CD4-positive, alpha-beta memory T cell (primary cell): ENCODE results near the gene GCNA. TPM values are rescaled to one million over a fixed set of nuclear protein-coding genes. Genes with fewer than 3 reads are reported as not detected.
"Not testable (repeated sequence)": the region's sequence is repeated elsewhere in the genome, so short reads cannot be mapped to it uniquely, and the experiment has no call there.

Experiments used
- CTCF ChIA-PET: fragments of 350-600 bp; sonication (Branson Sonifier 250); formaldehyde crosslinking; loops from one replicate; lab custom pipeline; 2021; ENCODE audit warnings: inconsistent platforms; ENCODE audit not compliant: partially characterized antibody; lab: Charles Lee
- POLR2A ChIA-PET: fragments of 350-600 bp; sonication (Branson Sonifier 250); formaldehyde crosslinking; loops from one replicate; lab custom pipeline; 2021; ENCODE audit not compliant: partially characterized antibody; lab: Charles Lee
- DNase-seq, 5 donors: peaks; one replicate each; pipeline versions ENCODE4 v3.0.0 to v3.0.0-alpha.2; 2020 to 2022; ENCODE audit warnings: mixed read lengths in 1 of 5
- H3K27ac ChIP-seq: one replicate; pipeline ENCODE4 v1.7.0; 2013; ENCODE audit warnings: low read depth, low read length
- H3K27me3 ChIP-seq: 2 replicates; pipeline ENCODE4 v1.7.0; 2013; ENCODE audit warnings: mild to moderate bottlenecking, low read length, moderate library complexity; ENCODE audit not compliant: insufficient read depth
- H3K36me3 ChIP-seq: 2 replicates; pipeline ENCODE4 v1.7.0; 2013; ENCODE audit warnings: mild to moderate bottlenecking, low read length, moderate library complexity; ENCODE audit not compliant: insufficient read depth
- H3K4me1 ChIP-seq: 2 replicates; pipeline ENCODE4 v1.7.0; 2013; ENCODE audit warnings: mild to moderate bottlenecking, low read length, moderate library complexity; ENCODE audit not compliant: insufficient read depth
- H3K4me3 ChIP-seq, 2 donors: one replicate each; pipeline ENCODE4 v1.7.0; 2013; ENCODE audit warnings: low read length in 2 of 2, mild to moderate bottlenecking in 1 of 2
- H3K9me3 ChIP-seq, 2 donors: one replicate each; pipeline ENCODE4 v1.7.0; 2013; ENCODE audit warnings: low read length in 2 of 2, control low read depth in 1 of 2; ENCODE audit not compliant: control insufficient read depth in 1 of 2
- H3K27ac Mint-ChIP-seq, 7 donors: one replicate each; pipeline ENCODE4 v1.8.0; 2020 to 2021; ENCODE audit warnings: mixed read lengths in 7 of 7, mild to moderate bottlenecking in 6 of 7, inconsistent platforms in 3 of 7, moderate library complexity in 3 of 7
- H3K27me3 Mint-ChIP-seq, 2 donors: one replicate each; pipeline ENCODE4 v1.8.0; 2020 to 2021; ENCODE audit warnings: mixed read lengths in 2 of 2
- H3K36me3 Mint-ChIP-seq, 2 donors: one replicate each; pipeline ENCODE4 v1.8.0; 2020 to 2021; ENCODE audit warnings: mixed read lengths in 2 of 2, inconsistent platforms in 1 of 2, mild to moderate bottlenecking in 1 of 2
- H3K4me1 Mint-ChIP-seq, 4 donors: one replicate each; pipeline ENCODE4 v1.8.0; 2020 to 2021; ENCODE audit warnings: mixed read lengths in 4 of 4, mild to moderate bottlenecking in 1 of 4
- H3K4me3 Mint-ChIP-seq, 8 donors: one replicate each; pipeline ENCODE4 v1.8.0; 2020 to 2021; ENCODE audit warnings: mixed read lengths in 8 of 8, mild to moderate bottlenecking in 7 of 8, moderate library complexity in 6 of 8, inconsistent platforms in 3 of 8
- H3K9me3 Mint-ChIP-seq, 8 donors: one replicate each; pipeline ENCODE4 v1.8.0; 2020 to 2021; ENCODE audit warnings: mixed read lengths in 8 of 8, mild to moderate bottlenecking in 5 of 8, inconsistent platforms in 3 of 8, moderate library complexity in 1 of 8
- intact Hi-C: fragments of 100-400 bp; cut with micrococcal nuclease; formaldehyde crosslinking; loops from one replicate; pipeline ENCODE4 v1.15.1; 2023
- polyA plus RNA-seq, 2 donors: library from polyadenylated mRNA; unstranded; fragments of 300-500 nt; fragmentation: Illumina TruSeq; gene quantifications; one replicate each; pipeline ENCODE4 v1.2.3, GENCODE V29; 2021
- total RNA-seq, 2 experiments: library from RNA; stranded (reverse); gene quantifications; one replicate each; pipeline ENCODE4 v1.2.3, GENCODE V29; 2021

Gene GCNA
- total and polyA plus RNA-seq, 4 experiments from 2014 or later: 0.40 to 11.4 (median 10.2) TPM; not detected in 1

GRCh38 chrX:71640002-71640401 lies 61.8 kb downstream of the GCNA start:
- ChIA-PET CTCF (interaction anchor here (1.2 to 1.8 kb wide), 2 partner anchors 17 to 55 kb away, joined by 3 to 6 read pairs; no protein-coding TSS in a partner anchor), POLR2A (interaction anchor here (5.8 kb wide), 1 partner anchor 23 kb away, joined by 63 read pairs; the partner anchor contains the start of gene CXCR3)
- H3K27ac Mint-ChIP-seq: no peak overlapping the region
- no peak overlapping the region for H3K4me3 Mint-ChIP-seq
- H3K36me3 ChIP-seq: no peaks in the 10 kb centered on the region
- H3K27me3 Mint-ChIP-seq: no peaks in the 10 kb centered on the region
- H3K9me3 ChIP-seq: no peaks in the 10 kb centered on the region
- no peaks in the 10 kb centered on the region for H3K9me3 Mint-ChIP-seq
- no peak overlapping the region for H3K4me3 ChIP-seq
- H3K36me3 Mint-ChIP-seq: no peaks in the 10 kb centered on the region
- DNase-seq: peak in 3 of 5 donors; percentile 37 to 56 (median 50)
- intact Hi-C loops: no loop called here
- H3K27ac ChIP-seq: no peak overlapping the region
- no peaks in the 10 kb centered on the region for H3K27me3 ChIP-seq
- H3K4me1 Mint-ChIP-seq: peaks cover 8 to 19% (median 15%) of the 10 kb centered on the region in 4 donors
- peaks cover 42% of the 10 kb centered on the region for H3K4me1 ChIP-seq

DNA sequence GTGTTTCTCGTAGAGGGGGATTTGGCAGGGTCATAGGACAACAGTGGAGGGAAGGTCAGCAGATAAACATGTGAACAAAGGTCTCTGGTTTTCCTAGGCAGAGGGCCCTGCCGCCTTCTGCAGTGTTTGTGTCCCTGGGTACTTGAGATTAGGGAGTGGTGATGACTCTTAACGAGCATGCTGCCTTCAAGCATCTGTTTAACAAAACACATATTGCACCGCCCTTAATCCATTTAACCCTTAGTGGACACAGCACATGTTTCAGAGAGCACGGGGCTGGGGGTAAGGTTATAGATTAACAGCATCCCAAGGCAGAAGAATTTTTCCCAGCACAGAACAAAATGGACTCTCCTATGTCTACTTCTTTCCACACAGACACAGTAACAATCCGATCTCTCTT lies 66.2 kb downstream of the GCNA start:
- DNase-seq, H3K36me3 Mint-ChIP-seq, H3K27me3 Mint-ChIP-seq, H3K27ac ChIP-seq, H3K9me3 Mint-ChIP-seq, H3K36me3 ChIP-seq, H3K9me3 ChIP-seq, H3K4me3 ChIP-seq, H3K4me3 Mint-ChIP-seq, H3K27ac Mint-ChIP-seq, intact Hi-C loops, POLR2A ChIA-PET, H3K27me3 ChIP-seq: not testable (repeated sequence)
- H3K4me1 Mint-ChIP-seq: peaks cover 4 to 10% (median 7%) of the 10 kb centered on the region in 4 donors
- CTCF ChIA-PET: interaction anchor here (0.9 kb wide), 1 partner anchor 8 kb away, joined by 3 read pairs; no protein-coding TSS in a partner anchor
- H3K4me1 ChIP-seq: peaks cover 10% of the 10 kb centered on the region

DNA sequence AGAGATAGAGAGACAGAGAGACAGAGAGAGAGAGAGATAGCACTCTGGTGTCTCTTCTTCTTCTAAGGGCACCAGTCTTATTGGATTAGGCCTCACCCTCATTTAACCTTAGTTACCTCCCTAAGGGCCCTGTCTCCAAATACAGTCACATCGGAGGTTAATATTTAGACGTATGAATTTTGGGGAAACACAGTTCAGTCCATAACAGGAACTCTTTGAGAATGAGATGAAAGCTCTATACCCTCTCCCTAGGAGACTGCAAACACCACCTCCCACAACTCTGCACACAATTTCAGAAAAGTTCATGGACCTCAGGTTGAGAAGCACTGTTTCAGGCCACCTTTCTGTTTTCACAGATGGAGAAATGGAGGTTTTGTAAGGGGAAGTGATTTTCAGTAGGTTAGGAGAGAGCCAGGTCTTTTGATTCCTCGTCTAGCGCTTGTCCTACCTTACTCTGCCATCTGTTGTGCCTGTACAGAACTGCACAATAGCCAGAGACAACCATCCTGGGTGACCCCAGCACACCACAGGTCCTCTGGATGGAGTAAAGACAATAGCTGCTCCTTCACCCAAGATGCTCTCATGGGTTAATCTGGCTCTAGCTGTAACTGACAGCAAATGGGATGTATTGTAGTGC lies 72.2 kb downstream of the GCNA start:
- Histone ChIP-seq H3K36me3 (no peaks in the 10 kb centered on the region), H3K27ac (no peak overlapping the region), H3K4me1 (peaks cover 8% of the 10 kb centered on the region), H3K4me3 (no peak overlapping the region), H3K9me3 (no peaks in the 10 kb centered on the region), H3K27me3 (no peaks in the 10 kb centered on the region)
- POLR2A ChIA-PET: interaction anchor here (1.0 to 2.1 kb wide), 4 partner anchors 13 to 35 kb away, joined by 3 to 8 read pairs (median 6); no protein-coding TSS in a partner anchor
- CTCF ChIA-PET: interaction anchor here (0.6 to 3.7 kb wide), 8 partner anchors 12 to 84 kb away, joined by 3 to 31 read pairs (median 4); partner anchors contain the start of gene CXCR3
- no peaks in the 10 kb centered on the region for H3K9me3 Mint-ChIP-seq
- peak in 4 of 5 donors; percentile 33 to 42 (median 41) for DNase-seq
- peak overlapping the region in 6 of 7 donors; percentile 10 to 70 (median 36) for H3K27ac Mint-ChIP-seq
- intact Hi-C loops: loop anchor here (1.0 to 5.0 kb wide), 6 partner anchors 35 to 678 kb away; partner anchors contain the start of gene TAF1
- no peaks in the 10 kb centered on the region for H3K27me3 Mint-ChIP-seq
- H3K36me3 Mint-ChIP-seq: no peaks in the 10 kb centered on the region
- H3K4me3 Mint-ChIP-seq: no peak overlapping the region
- peaks cover 4 to 14% (median 11%) of the 10 kb centered on the region in 4 donors for H3K4me1 Mint-ChIP-seq

DNA sequence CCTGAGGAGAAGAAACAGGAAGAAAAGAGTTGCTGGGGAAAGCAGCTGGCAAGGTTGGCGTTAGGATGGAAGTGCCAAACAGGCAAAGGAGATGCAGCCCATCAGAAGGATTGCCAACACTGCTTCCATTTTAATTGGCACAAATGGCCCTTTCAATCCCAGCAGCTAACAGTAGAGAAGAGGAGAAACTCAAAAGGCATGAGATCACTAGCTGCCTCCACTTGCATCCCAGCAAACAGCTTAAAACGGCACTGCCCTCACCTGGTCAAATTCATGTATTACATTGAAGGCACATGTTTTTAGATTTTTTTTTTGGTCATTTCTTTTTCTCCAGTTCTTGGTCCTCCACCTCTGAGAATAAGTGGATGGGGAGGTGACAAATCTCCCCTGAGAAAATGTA lies 74.2 kb downstream of the GCNA start:
- Histone ChIP-seq H3K4me3 (no peak overlapping the region), H3K27ac (no peak overlapping the region), H3K9me3 (no peaks in the 10 kb centered on the region), H3K27me3 (no peaks in the 10 kb centered on the region), H3K36me3 (no peaks in the 10 kb centered on the region), H3K4me1 (peaks cover 8% of the 10 kb centered on the region)
- Mint-ChIP-seq H3K27me3 (no peaks in the 10 kb centered on the region), H3K36me3 (no peaks in the 10 kb centered on the region), H3K4me1 (peaks cover 3 to 14% (median 11%) of the 10 kb centered on the region in 4 donors), H3K4me3 (no peak overlapping the region), H3K9me3 (no peaks in the 10 kb centered on the region), H3K27ac (peak overlapping the region in 2 of 7 donors; percentile 48 to 57)
- intact Hi-C loops: loop anchor here (2.0 to 5.0 kb wide), 6 partner anchors 44 to 680 kb away; partner anchors contain the start of gene TAF1
- POLR2A ChIA-PET: interaction anchor here (0.6 to 1.6 kb wide), 5 partner anchors 30 to 441 kb away, joined by 3 to 6 read pairs (median 4); no protein-coding TSS in a partner anchor
- CTCF ChIA-PET: interaction anchor here (0.6 to 3.7 kb wide), 17 partner anchors 9 to 222 kb away, joined by 3 to 31 read pairs (median 3); partner anchors contain the start of gene CXCR3
- peak in 4 of 5 donors; percentile 58 to 63 (median 62) for DNase-seq

DNA sequence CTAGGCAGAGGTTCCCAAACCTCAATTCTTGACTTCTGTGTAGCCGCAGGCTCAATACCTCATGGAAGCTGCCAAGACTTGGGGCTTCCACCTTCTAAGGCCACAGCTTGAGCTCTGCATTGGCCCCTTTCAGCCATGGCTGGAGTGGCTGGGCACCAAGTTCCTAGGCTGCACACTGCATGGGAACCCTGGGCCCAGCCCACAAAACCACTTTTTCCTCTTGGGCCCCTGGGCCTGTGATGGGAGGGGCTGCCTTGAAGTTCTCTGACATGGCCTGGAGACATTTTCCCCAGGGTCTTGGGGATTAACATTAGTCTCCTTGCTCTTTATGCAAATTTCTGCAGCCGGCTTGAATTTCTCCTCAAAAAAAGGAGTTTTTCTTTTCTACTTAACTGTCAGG lies 75.1 kb downstream of the GCNA start:
- ChIA-PET POLR2A (no interaction called here), CTCF (no interaction called here)
- H3K27me3 ChIP-seq: no peaks in the 10 kb centered on the region
- no peak overlapping the region for H3K27ac ChIP-seq
- Mint-ChIP-seq H3K9me3 (no peaks in the 10 kb centered on the region), H3K36me3 (no peaks in the 10 kb centered on the region), H3K4me3 (no peak overlapping the region), H3K27me3 (no peaks in the 10 kb centered on the region), H3K27ac (peak overlapping the region in 1 of 7 donors; percentile 15), H3K4me1 (peaks cover 2 to 14% (median 9%) of the 10 kb centered on the region in 4 donors)
- H3K4me1 ChIP-seq: peaks cover 8% of the 10 kb centered on the region
- H3K4me3 ChIP-seq: no peak overlapping the region
- H3K36me3 ChIP-seq: no peaks in the 10 kb centered on the region
- H3K9me3 ChIP-seq: no peaks in the 10 kb centered on the region
- intact Hi-C loops: loop anchor here (2.0 to 5.0 kb wide), 6 partner anchors 45 to 681 kb away; partner anchors contain the start of gene TAF1
- DNase-seq: no peak

DNA sequence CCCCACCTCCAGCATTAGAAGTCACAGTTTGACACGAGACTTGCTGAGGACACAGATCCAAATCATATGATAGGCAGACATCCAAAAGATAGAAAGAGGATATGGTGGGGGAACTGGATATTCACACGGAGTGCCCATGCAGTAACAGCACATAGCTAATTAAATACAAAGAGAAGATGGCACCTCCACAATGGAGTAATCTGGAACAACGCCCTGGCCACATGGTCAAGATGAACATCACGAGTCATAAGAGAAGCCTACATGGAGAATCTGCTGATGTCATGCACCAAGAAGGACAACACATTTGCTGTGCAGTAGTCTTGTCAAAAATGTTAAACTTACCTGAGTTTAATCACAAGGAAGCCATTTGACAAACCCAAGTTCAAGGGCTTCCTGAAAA lies 79.0 kb downstream of the GCNA start:
- Mint-ChIP-seq H3K36me3 (no peaks in the 10 kb centered on the region), H3K9me3 (no peaks in the 10 kb centered on the region), H3K27ac (no peak overlapping the region), H3K4me1 (peaks cover under 1 to 7% (median 4%) of the 10 kb centered on the region in 4 donors), H3K4me3 (no peak overlapping the region), H3K27me3 (no peaks in the 10 kb centered on the region)
- no peaks in the 10 kb centered on the region for H3K27me3 ChIP-seq
- DNase-seq: no peak
- no peaks in the 10 kb centered on the region for H3K36me3 ChIP-seq
- no peak overlapping the region for H3K27ac ChIP-seq
- intact Hi-C loops: no loop called here
- POLR2A ChIA-PET: no interaction called here
- no peaks in the 10 kb centered on the region for H3K9me3 ChIP-seq
- no peak overlapping the region for H3K4me3 ChIP-seq
- CTCF ChIA-PET: no interaction called here
- peaks cover 2% of the 10 kb centered on the region for H3K4me1 ChIP-seq

DNA sequence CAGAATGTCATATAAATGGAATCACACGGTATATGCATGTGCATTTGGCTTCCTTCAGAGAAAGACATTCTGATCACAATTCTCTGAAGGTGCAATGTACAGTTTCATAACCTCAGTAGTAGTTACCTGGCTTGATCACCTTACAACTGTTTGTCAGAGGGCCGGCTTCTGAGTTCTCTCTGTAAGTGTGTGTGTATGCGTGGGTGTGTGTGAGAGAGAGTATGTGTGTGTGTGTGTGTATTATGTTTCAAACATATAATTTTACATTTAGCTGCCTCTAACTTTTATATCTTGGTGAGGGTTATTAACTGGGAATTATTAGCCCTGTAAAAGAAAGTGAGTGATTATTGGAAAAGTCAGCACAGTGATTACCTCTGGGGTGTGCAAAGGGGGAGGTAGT lies 81.1 kb downstream of the GCNA start:
- H3K27ac ChIP-seq: no peak overlapping the region
- ChIA-PET POLR2A (no interaction called here), CTCF (no interaction called here)
- no peak overlapping the region for H3K27ac Mint-ChIP-seq
- no peaks in the 10 kb centered on the region for H3K9me3 ChIP-seq
- no peaks in the 10 kb centered on the region for H3K36me3 Mint-ChIP-seq
- no peaks in the 10 kb centered on the region for H3K27me3 ChIP-seq
- intact Hi-C loops: no loop called here
- H3K36me3 ChIP-seq: no peaks in the 10 kb centered on the region
- no peaks in the 10 kb centered on the region for H3K9me3 Mint-ChIP-seq
- no peaks in the 10 kb centered on the region for H3K27me3 Mint-ChIP-seq
- peaks cover 18% of the 10 kb centered on the region for H3K4me1 ChIP-seq
- H3K4me1 Mint-ChIP-seq: peaks cover 8 to 24% (median 14%) of the 10 kb centered on the region in 4 donors
- DNase-seq: no peak
- H3K4me3 Mint-ChIP-seq: no peak overlapping the region
- H3K4me3 ChIP-seq: no peak overlapping the region
